CD4-positive, alpha-beta T cell treated with Interleukin-4 for 4 hours (primary cell): Measurements from ENCODE around the gene PHYKPL.
"Not testable (repeated sequence)": the region's sequence is repeated elsewhere in the genome, so short reads cannot be mapped to it uniquely, and the experiment has no call there.

Experiments
- DNase-seq: peaks from one replicate; pipeline ENCODE4 v3.0.0-alpha.2; 2020

Gene PHYKPL

DNA sequence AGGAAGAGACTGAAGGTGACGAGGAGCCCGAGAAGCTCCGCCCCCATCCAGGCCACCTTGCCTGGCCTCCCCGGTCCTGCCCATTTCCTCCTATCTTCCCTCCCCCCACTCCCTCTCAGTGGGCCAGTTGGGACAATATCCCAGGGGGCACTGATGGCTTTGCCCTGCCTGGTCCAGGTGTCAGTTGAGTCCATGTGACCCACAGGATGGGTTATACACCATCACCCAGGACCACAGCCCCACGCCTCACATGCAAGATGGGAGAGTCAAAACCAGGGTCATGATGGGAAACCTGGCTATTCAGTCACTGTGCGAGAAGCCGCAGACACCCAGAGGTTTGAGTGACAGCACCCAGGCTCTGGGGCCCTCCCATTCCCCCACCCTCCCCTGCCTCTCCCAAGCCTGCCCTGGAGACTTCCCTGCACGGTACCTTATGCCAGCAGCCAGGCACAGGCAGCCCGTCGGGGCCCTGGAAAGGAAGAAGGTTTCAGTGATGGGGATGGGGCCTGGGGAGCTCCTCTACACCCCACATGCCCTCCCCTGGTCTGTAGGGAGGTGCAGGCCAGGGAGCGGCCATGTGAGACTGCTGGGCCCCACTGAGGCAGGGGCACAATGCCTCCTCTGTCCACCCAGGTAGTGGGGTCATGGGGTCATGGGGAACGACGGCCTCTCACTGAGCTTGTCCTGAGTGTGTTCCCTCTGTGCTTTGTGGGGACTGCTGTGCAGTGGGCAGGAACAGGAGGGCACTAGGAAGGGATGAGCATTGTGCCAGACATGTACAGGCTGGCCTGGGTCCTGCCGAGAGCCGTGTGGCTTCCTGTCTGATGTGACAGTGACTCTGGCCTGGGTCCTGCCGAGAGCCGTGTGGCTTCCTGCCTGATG is 6.3 kb upstream of the PHYKPL start:
- peak; percentile 23 for DNase-seq

DNA sequence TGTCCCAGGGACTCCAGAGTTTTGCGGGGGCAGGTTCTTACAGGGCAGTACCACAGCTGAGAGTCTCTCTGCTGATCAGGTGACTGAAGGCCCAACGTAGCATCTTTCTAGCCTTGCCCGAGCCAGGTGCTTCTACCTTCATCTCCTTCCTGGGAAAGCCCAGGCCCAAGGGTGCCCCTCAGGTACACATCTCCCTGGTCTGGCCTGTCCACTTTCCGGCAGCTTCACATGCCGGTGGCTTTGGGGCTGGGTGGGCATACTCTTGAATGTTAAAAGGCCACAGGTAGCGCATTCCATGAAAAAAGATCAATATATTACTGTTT is 5.7 kb upstream of the PHYKPL start:
- no peak for DNase-seq

DNA sequence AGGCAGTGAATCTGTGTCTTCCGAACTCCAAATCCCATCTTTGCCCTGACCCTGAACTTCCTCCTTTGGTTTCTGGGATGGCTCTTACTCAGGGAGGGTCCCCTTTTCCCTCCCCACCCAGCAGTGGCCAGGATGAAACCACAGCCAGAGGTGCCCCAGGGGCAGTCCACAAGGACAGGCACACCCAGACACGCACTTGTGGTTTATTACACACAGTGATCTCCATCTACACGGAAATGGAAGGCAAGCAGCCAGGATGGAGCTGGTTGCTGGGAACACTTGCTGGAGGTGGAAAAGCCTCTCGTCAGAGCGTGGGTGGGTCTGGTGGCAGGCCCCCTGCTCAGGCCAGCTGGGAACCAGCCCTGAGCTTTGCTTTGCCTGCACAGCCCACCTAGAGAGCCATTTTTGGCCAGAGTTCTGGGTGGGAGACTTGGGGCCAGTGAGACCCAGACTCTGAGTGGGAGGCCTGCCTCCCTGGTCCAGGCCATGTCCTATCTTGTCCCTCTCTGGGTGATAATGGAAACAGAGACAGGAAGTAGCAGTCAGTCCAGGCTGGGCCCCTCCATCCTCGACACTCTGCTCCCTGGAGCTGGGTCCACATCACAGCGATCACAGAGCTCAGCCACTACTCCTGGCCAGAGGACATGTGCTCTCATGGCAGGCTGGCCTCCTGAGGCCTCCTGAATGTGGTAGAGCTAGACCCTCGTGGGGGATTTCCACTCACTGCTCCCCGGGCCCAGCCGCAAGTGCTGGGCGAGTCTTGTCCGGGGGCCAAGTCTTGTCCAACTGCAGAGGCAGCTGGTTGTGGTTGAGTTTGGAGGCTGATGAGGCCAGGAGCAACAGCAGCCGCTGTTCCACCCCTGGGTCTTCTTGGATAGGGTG is 5.1 kb upstream of the PHYKPL start:
- no peak for DNase-seq

DNA sequence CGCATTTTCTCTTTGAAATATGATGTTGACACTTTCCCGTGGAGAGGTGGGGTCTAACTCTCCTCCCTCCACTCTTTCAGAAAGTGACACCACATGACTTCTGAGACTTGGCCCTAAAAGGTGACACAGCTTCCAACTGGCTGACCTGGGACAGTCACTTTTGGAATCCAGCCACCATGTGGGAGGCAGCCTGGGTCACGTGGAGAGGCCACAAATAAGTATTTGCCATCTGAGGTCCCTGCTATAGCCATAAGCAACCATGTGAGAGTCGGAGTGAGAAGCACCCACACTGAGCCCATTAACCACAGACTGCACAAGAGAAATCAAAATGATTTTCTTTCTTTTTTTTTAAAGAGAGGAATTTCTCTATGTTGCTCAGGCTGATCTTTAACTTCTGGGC is 4.1 kb upstream of the PHYKPL start:
- DNase-seq = no peak

DNA sequence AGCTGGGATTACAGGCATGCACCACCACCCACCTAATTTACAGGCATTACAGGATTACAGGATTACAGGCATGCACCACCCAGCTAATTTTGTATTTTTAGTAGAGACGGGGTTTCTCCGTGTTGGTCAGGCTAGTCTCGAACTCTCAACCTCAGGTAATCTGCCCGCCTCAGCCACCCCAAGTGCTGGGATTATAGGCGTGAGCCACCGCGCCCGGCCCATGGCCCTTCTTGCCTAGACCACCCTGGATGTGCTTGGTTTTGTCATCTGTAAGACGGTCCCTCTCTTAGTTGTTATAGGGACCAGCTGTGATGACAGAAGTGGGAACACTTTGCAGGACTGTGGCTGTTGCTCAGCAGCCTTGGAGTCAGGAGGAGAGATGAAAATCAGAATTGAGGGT is 3.5 kb upstream of the PHYKPL start:
- DNase-seq = no peak

DNA sequence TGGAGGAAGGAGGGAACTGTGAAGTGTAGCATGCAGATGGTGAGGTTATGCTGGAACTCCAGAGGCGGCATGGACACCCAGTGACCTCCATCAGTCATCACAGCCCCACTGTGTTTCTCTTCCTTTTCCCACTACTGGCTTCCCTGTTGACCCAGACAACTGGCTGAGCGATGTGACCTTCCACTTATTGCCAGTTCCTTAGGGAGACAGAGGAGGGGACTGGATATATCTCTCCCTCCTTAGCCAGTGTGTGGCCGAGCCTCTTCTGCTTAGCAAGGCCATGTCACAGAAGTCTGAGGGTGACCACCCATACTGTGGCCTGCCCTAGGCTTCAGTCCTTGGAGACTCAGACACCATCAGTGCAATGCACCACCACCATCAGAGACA is 3.0 kb upstream of the PHYKPL start:
- DNase-seq = no peak

DNA sequence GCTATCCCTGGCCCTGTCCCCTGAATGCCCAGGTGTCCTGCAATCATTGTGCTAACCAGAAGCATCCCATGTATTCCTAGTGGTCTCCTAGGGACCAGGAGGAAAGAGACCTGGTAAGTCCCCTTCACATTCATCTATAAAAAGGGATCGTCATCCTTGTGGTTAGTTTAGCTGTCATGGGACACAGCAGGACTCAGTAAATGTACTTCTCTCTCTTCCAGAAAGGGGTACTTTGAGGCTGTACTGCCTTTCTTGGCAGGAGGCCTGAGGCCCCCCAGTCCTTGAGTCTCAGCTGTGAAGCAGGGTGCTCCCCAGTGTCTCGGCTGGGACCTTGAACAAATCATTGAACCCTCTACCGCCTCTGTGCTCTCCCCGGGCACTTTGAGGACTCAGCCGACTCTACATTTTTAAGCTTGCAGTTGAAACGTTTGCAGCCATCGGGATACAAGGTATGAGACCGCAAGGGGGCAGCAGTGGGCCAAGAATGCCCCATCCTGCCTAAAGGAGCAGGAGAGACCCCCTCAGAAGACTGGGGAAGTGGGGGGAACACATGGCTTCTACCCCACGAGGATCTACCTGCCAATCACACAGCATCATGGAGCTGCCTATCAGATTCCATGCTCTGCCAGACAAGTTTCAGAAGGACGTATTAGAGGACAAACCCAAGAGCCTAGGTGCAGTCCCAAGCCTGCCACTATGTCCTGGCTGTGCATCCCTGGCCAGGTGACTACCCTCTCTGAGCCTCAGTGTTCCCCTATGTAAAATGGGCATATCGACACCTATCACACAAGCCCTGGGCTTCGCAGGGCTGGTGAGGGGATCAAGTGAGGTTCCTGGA is 2.4 kb upstream of the PHYKPL start:
- peak; percentile 67 for DNase-seq

DNA sequence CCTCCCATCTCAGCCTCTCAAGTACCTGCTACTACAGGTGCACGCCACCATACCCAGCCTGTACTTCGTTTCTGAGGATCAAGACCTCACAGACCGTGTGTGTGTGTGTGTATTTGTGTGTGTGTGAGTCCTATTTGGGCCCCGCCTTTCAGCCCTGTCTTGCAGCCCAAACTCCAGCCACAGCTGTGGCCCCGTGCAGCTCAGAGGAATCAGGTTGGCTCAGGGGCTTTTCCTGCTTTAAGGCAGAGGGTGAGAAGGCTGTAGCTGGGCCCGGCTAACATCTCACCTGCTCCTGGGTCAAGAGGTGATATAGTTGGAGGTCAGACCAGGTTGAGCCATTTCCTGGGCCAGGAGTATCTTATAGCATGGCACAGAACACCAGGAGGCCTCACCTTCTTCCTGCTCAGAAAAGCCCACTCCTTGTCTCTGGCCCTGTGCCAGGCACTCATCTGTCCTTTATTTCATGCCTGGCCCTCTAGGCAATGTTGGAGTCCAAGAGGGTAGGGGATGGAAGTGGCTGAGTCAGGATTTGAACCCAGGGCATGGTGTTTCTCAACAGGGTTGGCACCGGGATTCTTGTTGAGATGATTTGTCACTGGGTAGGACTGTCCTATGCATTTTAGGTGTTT is 1.6 kb upstream of the PHYKPL start:
- DNase-seq = no peak

DNA sequence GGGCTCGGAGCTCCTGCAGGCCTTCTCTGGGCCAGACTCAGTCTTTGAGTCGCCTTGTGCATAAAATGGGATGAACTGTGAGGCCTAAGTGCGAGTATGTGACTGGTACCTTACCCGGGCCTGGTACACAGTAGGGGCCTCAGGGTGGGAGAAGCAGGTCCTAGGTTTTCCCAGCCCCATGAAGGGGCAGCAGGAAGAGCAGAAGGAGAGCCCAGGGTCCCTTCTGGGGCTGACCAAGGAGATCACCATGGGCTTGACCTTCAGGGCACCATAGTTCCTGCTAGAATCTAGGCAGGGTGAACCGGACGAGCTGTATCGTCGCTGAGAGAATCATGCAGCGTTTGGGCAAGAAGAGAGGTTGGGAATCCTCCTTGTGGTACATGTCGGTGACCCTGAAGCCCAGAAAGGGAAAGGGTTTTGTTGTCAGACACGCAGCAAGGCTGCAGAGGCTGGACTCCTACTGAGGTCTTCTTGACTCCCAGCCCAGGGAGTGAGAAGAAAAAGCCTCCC is 373 bp upstream of the PHYKPL start:
- no peak for DNase-seq

DNA sequence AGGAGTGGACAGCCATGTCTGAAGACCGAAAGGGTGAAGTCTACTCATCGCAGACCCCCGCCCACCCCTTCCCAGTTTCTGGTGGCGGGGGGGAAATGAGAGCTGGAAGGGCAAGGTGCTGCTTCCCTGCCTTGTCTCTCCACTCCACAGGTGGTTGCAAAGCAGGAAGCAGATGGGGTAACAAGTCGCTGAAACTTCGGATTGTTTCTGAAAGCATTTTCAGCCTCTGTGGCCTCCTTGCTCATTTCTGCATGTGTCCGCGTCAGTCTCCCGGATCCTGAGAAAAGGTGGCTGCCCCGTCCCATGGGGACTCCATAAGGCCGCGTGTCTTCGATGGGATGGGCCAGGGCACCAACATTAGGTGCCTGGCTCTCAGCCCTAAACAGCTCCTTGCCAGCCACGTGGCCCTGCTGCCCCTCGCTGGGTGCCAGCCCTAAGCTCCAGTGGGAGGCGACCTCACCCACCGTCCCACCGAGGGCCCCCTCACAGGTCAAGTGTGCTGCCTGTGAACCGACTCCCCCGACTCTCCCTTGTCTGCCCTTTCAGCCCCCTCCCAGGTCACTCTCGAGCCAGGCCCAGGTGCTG is 971 bp downstream of the PHYKPL start:
- DNase-seq = no peak

DNA sequence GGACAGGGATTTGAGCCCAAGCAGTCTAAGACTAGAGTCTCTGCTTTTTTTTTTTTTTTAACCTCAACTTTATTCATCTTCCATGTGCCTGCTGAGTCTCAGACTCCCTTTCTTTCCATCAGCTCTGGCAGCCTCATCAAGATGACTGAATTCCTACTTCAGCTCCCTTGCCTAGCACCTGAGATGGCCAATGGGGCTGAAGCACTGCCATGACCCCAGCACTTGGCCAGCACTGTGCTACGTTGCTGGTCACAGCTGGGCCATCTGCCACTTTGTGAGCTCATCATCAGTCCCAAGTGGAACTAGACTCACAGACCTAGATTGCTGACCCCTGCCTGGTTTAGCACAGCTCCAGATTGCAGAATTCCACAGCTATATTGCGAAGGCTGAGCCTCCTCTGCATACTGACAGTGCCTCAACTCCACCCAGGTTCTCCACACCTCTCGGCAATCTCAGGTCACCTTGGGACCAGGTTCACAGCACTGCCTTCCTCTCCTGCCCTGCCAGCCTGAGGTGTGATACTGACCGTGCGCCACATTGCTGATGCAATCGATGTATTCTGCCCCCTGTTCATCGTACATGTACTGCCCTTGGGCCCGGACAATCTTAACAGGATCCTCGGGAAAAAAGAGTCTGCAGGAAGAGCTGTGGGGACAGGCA is 1.6 kb downstream of the PHYKPL start:
- DNase-seq = no peak

DNA sequence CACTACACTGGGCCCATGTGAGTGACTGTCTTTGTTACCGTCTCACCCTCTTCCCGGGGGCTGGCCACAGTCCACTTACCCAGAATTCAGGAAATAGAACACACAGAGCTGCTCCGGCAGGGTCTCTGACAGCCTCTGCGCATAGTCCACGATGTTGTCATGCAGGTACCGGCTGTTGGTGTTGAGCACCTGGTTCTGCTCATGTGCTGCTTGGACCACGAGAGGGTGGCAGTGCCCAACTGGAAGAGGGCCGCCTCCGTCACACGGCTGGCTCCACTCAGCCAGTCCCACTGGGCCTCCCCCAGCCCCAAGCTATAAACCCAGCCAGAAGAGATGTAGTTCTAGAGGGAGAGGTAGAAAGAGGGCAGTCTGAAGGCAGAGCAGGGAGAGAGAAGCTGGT is 2.7 kb downstream of the PHYKPL start:
- no peak for DNase-seq

DNA sequence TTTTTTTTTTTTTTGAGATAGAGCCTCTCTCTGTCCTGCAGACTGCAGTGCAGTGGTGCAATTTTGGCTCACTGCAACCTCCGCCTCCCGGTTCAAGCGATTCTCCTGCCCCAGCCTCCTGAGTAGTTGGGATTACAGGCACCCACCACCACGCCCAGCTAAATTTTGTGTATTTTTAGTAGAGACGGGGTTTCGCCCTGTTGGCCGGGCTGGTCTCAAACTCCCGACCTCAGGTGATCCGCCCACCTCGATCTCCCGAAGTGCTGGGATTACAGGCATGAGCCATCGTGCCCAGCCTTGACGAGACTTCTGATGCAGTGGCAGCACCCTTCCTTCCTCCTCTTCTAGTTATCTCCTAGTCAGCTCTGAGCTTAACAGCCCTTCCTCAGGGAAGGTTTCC is 3.5 kb downstream of the PHYKPL start:
- DNase-seq = not testable (repeated sequence)

DNA sequence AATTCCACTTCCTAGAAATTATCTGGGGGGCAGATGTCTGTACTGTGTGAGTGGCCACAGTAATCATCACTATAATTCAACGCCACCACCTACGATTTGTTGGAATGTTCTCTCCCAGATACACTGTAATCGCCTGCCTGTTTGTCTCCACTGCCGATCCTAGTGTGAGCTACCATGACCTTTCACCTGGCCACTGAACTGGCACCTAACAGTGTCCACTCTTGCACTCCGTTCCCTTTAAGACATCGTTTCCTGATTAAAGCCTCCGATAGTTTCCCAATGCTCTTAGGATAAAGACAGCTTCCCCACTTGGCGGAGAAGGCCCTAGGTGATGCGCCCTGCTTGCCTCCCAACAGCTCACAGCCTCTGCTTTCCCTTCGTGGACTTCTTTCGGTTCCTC is 4.0 kb downstream of the PHYKPL start:
- DNase-seq = no peak

DNA sequence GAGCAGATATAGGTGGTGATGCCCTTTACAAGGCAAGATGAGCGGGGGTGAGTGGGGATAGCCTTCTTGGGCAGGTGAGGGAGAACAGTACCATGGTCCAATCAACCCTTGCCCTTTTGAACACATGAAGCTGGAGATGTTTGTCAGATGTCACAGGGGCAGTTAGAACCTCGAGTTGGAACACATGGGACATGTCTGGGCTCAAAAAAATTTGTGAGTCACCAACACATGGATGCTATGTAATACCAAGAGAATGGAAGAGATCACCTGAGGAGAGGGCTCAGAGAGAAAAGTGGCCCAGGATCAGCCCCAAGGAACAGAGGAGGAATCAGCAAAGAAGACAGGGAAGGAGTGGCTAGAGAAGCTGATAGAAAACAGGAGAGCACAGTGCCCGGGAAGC is 4.7 kb downstream of the PHYKPL start:
- DNase-seq = no peak

DNA sequence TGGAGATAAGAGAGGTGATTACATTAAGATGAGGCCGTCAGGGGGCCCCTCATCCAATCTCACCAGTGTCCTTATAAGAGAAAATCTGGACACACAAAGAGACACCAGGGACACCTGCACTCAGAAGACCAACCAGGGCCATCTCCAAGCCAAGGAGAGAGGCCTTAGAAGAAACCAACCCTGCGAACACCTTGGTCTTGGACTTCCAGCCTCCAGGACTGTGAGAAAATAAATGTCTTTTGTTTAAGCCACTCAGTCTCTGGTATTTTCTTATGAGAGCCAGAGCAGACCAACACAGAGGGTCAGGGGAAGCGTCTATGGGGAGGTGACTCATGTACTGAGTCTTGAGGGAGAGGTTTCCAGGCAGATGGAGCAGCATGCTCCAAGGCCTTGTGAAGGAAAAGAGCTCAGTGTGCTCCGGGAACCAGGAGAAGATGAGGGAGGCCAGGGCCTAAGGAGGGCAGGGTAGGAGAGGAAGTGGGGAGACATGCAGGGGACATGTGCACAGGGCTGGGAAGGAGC is 5.4 kb downstream of the PHYKPL start:
- DNase-seq = no peak

DNA sequence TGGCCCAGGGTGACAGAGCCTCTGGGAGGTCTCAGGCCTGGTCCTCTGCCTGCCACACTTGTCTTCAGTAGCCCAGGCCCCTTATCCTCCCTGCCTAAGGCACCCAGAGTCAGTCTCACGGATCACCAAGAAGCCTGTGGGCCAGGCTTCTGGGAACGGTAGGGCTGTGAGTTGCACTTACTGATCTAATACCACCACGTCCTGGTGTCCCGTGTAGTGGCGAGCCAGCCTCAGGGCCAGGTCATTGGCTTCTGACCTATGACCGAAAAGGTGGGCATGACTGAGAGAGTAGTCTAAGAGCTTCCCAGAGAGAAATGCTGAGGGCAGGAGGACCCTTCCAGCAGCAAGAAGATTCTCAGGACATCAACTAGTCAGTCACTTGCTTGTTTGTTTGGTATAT is 7.4 kb downstream of the PHYKPL start:
- DNase-seq = no peak

DNA sequence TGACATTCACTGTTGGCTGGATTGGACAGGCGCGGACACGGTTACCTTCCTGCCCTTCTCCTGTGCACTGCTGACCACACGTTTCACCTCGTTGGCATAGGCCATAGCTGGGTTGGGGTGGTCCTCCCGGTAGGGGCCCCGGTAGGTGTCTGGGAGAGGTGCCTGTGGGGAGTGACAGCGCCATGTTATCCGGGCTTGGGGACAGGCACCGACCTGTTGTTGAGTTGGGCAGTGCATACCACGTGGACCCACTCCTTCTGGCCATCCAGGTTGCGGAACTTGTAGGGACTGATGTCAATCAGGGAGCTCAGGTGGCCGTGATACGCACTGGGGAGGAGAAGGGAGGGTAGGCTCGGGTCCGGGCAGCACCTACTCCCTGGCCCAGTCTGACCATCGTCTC is 8.2 kb downstream of the PHYKPL start:
- DNase-seq = no peak

DNA sequence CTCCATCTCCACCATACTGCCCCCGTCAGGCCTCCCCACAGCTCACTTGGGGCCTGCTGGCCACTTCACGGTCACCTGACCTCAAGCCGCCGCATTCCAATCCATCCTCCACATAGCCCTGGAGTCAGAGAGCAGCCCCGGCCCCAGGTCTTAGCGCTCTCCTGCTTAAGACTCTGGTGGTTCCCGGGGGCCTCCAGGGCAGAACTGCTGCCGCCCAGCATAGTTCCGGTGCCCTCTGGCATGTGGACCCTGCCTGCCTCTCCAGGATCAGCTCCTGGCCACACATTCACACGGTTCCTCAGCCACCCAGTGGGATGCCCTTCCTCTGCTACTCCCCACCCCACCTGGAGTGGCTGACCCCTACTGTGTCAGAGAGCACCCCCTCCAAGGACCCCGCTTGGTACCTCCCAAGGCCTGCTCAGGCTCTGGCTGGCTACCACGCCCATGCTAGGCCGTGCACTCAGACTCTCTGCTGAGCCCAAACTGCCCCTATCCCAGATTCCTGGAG is 8.7 kb downstream of the PHYKPL start:
- DNase-seq = no peak

DNA sequence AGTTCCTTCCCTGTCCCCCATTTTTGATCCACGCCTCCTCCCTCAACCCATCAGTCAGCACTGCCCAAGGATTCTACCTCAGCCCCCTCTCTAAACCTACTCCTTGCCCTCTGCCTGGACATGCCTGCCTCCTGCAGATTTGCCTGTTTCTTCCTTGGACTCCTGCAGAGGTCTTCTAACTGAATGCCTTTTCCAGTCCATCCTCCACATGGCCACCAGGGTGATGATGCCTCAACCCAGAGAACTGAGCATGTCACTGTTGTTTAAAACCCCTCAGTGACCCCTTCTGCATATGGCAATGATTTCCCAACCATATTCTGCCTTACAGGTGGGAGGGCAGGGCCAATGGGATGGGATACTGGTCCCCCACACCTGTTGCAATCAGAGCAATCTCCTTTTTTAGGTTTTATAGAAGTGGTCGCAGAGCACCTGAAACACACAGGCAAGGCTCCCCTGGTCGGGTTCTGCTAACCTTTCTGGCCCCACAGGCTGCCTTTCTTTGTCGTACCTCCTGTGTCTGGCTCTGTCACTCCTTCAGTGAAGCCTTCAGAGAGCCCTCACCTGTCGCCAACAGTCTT is 9.3 kb downstream of the PHYKPL start:
- no peak for DNase-seq

DNA sequence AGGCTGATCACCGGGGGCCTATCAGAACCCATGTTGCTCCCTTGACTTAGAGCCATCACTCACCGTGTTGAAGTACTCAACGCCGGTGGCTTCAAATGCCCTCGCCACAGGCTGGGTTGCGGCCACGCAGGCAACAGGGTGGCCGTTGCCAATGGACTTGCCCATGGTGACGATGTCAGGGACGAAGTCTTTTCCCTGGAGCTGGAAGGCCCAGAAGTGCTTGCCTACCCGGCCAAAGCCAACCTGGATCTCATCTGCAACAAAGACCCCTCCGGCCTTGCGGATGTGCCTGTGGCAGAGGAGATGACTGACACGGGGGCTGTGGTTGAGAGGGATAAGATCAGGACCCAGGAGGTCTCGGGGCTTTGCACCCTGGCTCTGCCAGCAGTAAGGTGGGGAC is 10.3 kb downstream of the PHYKPL start:
- no peak for DNase-seq
